Rectal smooth muscle tissue (tissue), 1 donor: ENCODE measurements around the gene SPINK4.

Source experiments
- H3K27ac ChIP-seq: one replicate; pipeline ENCODE4 v1.7.0; 2013; ENCODE audit warnings: low read depth, low read length, inconsistent platforms
- H3K27me3 ChIP-seq: one replicate; pipeline ENCODE4 v1.7.0; 2013; ENCODE audit warnings: low read length; ENCODE audit not compliant: control insufficient read depth, insufficient read depth
- H3K36me3 ChIP-seq: one replicate; pipeline ENCODE4 v1.7.0; 2013; ENCODE audit warnings: low read length; ENCODE audit not compliant: control insufficient read depth, insufficient read depth
- H3K4me1 ChIP-seq: one replicate; pipeline ENCODE4 v1.7.0; 2013; ENCODE audit warnings: low read length; ENCODE audit not compliant: control insufficient read depth, insufficient read depth
- H3K4me3 ChIP-seq: one replicate; pipeline ENCODE4 v1.7.0; 2013; ENCODE audit warnings: low read length
- H3K9ac ChIP-seq: one replicate; pipeline ENCODE4 v1.7.0; 2013; ENCODE audit warnings: low read length

SPINK4 gene

GRCh38 chr9:33267151-33267767, 27.3 kb downstream of the SPINK4 start:
- Histone ChIP-seq H3K9ac (no peak overlapping the region), H3K27me3 (no peaks in the 10 kb centered on the region), H3K4me1 (peaks cover 17% of the 10 kb centered on the region), H3K36me3 (peaks cover 20% of the 10 kb centered on the region), H3K4me3 (no peak overlapping the region), H3K27ac (no peak overlapping the region)

GRCh38 chr9:33270146-33270545, 30.2 kb downstream of the SPINK4 start:
- no peak overlapping the region for H3K27ac ChIP-seq
- no peak overlapping the region for H3K9ac ChIP-seq
- H3K4me3 ChIP-seq: no peak overlapping the region
- H3K36me3 ChIP-seq: peaks cover 24% of the 10 kb centered on the region
- H3K4me1 ChIP-seq: peaks cover 8% of the 10 kb centered on the region
- no peaks in the 10 kb centered on the region for H3K27me3 ChIP-seq

DNA sequence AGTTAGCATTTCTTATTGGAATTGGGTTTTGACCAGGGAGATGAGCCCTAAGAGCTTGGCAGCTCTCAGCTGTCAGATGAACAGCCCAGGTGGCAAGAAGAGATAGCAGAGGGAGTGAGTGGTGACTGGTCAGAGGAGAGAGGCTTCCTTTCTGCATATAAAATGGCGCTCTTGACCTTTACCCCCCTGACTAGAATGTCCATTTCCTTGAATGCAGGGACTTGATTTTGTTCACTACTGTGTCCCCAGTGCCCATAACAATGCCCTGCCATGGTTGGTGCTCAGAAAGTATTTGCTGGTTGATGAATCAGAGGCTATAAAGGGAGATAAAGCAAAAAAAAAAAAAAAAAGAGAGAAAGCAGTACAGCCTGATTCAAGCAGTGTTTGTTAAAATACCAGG, 32.1 kb downstream of the SPINK4 start:
- H3K27ac ChIP-seq: no peak overlapping the region
- no peak overlapping the region for H3K9ac ChIP-seq
- H3K27me3 ChIP-seq: no peaks in the 10 kb centered on the region
- no peaks in the 10 kb centered on the region for H3K4me1 ChIP-seq
- peaks cover 32% of the 10 kb centered on the region for H3K36me3 ChIP-seq
- H3K4me3 ChIP-seq: no peak overlapping the region

GRCh38 chr9:33273266-33273971, 33.5 kb downstream of the SPINK4 start:
- Histone ChIP-seq H3K36me3 (peaks cover 35% of the 10 kb centered on the region), H3K4me1 (no peaks in the 10 kb centered on the region), H3K27me3 (no peaks in the 10 kb centered on the region), H3K9ac (no peak overlapping the region), H3K4me3 (no peak overlapping the region), H3K27ac (no peak overlapping the region)

GRCh38 chr9:33273972-33274328, 34.0 kb downstream of the SPINK4 start:
- Histone ChIP-seq H3K27ac (no peak overlapping the region), H3K27me3 (no peaks in the 10 kb centered on the region), H3K4me1 (no peaks in the 10 kb centered on the region), H3K36me3 (peaks cover 39% of the 10 kb centered on the region), H3K9ac (no peak overlapping the region), H3K4me3 (no peak overlapping the region)

DNA sequence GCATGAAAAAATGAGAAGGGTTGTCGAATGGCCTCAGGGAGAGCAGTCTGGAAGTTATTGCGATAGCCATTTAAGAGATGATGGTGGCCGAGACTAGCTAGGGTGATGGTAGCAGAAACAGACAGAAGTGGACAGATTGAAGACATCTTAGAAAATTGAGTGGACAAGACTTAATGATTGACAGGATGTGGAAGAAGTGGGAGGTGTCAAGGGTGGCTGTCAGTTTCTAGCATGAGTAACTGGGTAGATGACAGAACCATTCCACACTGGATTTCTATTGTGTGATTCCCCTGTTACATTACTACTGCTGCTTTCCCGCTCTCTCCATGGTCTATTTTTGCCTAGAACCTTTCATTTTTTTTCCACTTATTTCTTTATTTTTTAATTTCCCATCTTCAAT, 37.5 kb downstream of the SPINK4 start:
- Histone ChIP-seq H3K4me3 (no peak overlapping the region), H3K27me3 (no peaks in the 10 kb centered on the region), H3K9ac (no peak overlapping the region), H3K27ac (no peak overlapping the region), H3K4me1 (no peaks in the 10 kb centered on the region), H3K36me3 (peaks cover 36% of the 10 kb centered on the region)

DNA sequence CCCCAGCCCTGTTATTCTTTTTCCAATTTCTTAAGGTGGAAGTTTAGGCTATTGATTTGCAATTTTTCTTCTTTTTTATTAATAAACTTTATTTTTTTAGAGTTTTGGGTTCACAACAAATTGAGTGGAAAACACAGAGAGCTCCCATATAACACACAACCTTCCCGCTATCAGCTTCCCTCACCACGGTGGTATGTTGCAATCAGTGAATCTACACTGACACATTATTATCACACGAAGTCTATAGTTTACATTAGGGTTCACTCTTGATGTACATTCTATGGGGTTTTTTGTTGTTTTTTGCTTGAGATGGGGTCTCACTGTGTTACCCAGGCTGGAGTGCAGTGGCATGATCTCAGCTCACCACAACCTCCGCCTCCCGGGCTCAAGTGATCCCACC, 45.5 kb downstream of the SPINK4 start:
- Histone ChIP-seq H3K36me3 (peaks cover 7% of the 10 kb centered on the region), H3K27me3 (no peaks in the 10 kb centered on the region), H3K9ac (no peak overlapping the region), H3K27ac (no peak overlapping the region), H3K4me3 (no peak overlapping the region), H3K4me1 (no peaks in the 10 kb centered on the region)

DNA sequence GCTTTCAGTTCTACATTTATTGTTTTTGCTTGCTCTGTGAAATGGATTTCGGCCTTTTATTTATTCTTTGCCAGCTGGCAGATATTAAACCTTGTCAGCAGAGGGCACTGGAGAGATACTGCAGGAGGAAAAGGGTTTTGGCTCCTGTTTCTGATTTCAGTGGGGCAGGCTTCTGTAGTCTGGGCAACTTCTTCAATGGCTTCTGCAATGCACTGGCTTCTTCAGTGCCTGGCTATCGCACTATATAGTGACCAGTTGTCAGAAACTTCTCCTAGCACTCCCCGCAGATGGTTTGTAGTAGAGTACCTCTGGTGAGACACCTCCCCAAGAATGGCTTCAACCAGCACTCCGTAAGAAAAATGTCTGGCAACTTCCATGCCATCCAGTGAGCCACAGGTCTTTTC, 47.1 kb downstream of the SPINK4 start:
- Histone ChIP-seq H3K9ac (no peak overlapping the region), H3K4me3 (no peak overlapping the region), H3K4me1 (peaks cover 7% of the 10 kb centered on the region), H3K27ac (peak overlapping the region; percentile 15), H3K27me3 (no peaks in the 10 kb centered on the region), H3K36me3 (peaks cover 3% of the 10 kb centered on the region)

DNA sequence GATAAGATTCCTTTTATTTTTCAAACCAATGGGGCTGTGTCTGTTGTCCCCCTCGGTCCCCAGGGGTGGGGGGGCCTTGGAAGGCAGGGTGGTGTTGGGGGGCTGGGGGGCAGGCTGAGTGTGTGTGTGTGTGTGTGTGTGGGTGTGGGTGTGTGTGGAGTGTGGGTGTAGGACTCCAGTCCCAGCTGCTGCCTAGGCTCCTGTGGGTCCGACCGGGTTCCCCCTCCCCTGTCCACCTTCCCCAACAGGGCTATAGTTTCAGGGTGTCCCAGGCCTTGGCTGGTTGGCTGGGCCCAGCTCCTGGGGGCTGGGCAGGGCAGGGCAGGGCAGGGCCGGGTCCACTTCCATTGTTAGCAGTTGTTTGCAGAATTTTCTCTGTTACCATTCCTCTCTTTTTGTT, 48.3 kb downstream of the SPINK4 start:
- no peak overlapping the region for H3K27ac ChIP-seq

GRCh38 chr9:33288828-33289483, 49.0 kb downstream of the SPINK4 start:
- Histone ChIP-seq H3K4me3 (no peak overlapping the region), H3K36me3 (peaks cover under 1% of the 10 kb centered on the region), H3K9ac (no peak overlapping the region)

More for the DNA sequence above, 48.3 kb downstream of the SPINK4 start:
- H3K36me3 ChIP-seq: peaks cover 3% of the 10 kb centered on the region
- no peak overlapping the region for H3K9ac ChIP-seq
- peaks cover 7% of the 10 kb centered on the region for H3K4me1 ChIP-seq
- H3K4me3 ChIP-seq: no peak overlapping the region
- H3K27me3 ChIP-seq: no peaks in the 10 kb centered on the region

DNA sequence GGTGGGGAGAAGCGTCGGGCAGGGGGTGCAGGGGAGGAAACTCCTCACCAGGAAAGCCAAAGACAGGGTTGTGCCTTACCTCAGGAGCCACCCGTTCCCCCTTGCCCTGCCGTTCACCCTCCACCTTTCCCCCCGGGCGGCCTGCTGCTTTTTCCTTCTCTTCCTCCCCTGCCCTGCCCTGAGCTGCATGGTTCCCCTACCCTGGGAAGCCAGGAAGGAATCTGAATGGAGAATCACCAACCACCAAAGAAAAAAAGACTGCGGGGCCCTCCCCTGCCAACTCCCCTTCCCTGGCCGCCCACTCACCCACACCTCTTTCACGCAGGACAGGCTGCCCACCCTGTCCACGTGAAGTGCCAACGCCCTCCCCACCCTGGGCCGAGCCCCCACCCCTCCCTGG, 49.5 kb downstream of the SPINK4 start:
- H3K9ac ChIP-seq: peak overlapping the region; percentile 53

More at GRCh38 chr9:33288828-33289483, 49.0 kb downstream of the SPINK4 start:
- Histone ChIP-seq H3K27me3 (no peaks in the 10 kb centered on the region), H3K27ac (peak overlapping the region; percentile 60), H3K4me1 (peaks cover 7% of the 10 kb centered on the region)

GRCh38 chr9:33289936-33290246, 49.9 kb downstream of the SPINK4 start:
- peaks cover 7% of the 10 kb centered on the region for H3K4me1 ChIP-seq
- peak overlapping the region; percentile 96 for H3K4me3 ChIP-seq
- H3K27me3 ChIP-seq: no peaks in the 10 kb centered on the region
- peaks cover 5% of the 10 kb centered on the region for H3K36me3 ChIP-seq
- H3K9ac ChIP-seq: peak overlapping the region; percentile 99
- H3K27ac ChIP-seq: peak overlapping the region; percentile 100

More for the DNA sequence above, 49.5 kb downstream of the SPINK4 start:
- peaks cover under 1% of the 10 kb centered on the region for H3K36me3 ChIP-seq
- H3K4me3 ChIP-seq: peak overlapping the region; percentile 96
- H3K27ac ChIP-seq: peak overlapping the region; percentile 100
- peaks cover 7% of the 10 kb centered on the region for H3K4me1 ChIP-seq
- H3K27me3 ChIP-seq: no peaks in the 10 kb centered on the region
